ENCODE data around the gene CABP1.

CABP1 gene

GRCh38 chr12:120698665-120699064 is 58.2 kb downstream of the CABP1 start:
- H3K9me3 ChIP-seq (ENCODE audit: low read length): no peaks in the 10 kb centered on the region
- TF ChIP-seq EZH2 (IDR thresholded peaks at IDR 0.05; ENCODE audit: borderline replicate concordance, low read length): no peak
- H3K36me3 ChIP-seq (ENCODE audit: insufficient read depth, low read length): peaks cover 93% of the 10 kb centered on the region
- H3K4me2 ChIP-seq (ENCODE audit: low read length): no peak overlapping the region
- no peak overlapping the region for H3K4me3 ChIP-seq (ENCODE audit: low read depth, low read length, poor library complexity, severe bottlenecking)
- H3K27me3 ChIP-seq (ENCODE audit: insufficient read depth, low read length): no peaks in the 10 kb centered on the region
- no peak overlapping the region for H3K27ac ChIP-seq (ENCODE audit: low read depth, low read length, poor library complexity, severe bottlenecking)
- no peak overlapping the region for H3K9ac ChIP-seq (ENCODE audit: low read length)
- H2AFZ ChIP-seq (ENCODE audit: low read length): no peak overlapping the region
- no peaks in the 10 kb centered on the region for H3K79me2 ChIP-seq (ENCODE audit: insufficient read depth, low read length)
- H4K20me1 ChIP-seq (ENCODE audit: insufficient read depth, low read length): no peaks in the 10 kb centered on the region
- H3K4me1 ChIP-seq (ENCODE audit: insufficient read depth, low read length, severe bottlenecking): no peaks in the 10 kb centered on the region
- no peaks in the 10 kb centered on the region for H3F3A ChIP-seq (ENCODE audit: insufficient read depth, low read length)
- no peaks in the 10 kb centered on the region for H3K9me2 ChIP-seq (ENCODE audit: low read depth, low read length)

DNA sequence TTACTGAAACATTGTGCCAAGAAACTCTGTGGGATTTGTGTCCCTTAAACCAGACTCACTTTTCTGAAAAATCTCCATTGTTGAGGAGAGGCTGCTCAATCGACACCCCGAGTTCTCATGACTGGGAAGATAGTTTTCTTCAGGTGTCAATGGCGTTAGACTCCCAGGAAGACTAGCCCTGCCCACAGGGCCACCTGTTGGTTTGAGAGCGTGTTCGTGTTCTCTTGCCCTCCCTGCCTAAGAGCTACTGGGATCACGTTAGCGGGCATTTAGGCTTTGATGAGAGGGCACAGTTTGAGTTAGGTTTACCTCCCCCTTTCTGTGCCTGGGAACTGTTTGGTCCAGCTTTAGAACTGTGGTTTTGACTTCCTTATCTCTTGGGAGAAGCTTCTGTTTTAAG is 59.1 kb downstream of the CABP1 start:
- Histone ChIP-seq H3K9me3 (ENCODE audit: low read length) (no peaks in the 10 kb centered on the region), H3K36me3 (ENCODE audit: insufficient read depth, low read length) (peaks cover 84% of the 10 kb centered on the region), H3F3A (ENCODE audit: insufficient read depth, low read length) (no peaks in the 10 kb centered on the region), H3K79me2 (ENCODE audit: insufficient read depth, low read length) (no peaks in the 10 kb centered on the region), H3K4me3 (ENCODE audit: low read depth, low read length, poor library complexity, severe bottlenecking) (no peak overlapping the region), H3K4me1 (ENCODE audit: insufficient read depth, low read length, severe bottlenecking) (no peaks in the 10 kb centered on the region), H3K4me2 (ENCODE audit: low read length) (no peak overlapping the region), H3K9ac (ENCODE audit: low read length) (no peak overlapping the region), H4K20me1 (ENCODE audit: insufficient read depth, low read length) (no peaks in the 10 kb centered on the region), H2AFZ (ENCODE audit: low read length) (no peak overlapping the region), H3K27me3 (ENCODE audit: insufficient read depth, low read length) (no peaks in the 10 kb centered on the region), H3K9me2 (ENCODE audit: low read depth, low read length) (no peaks in the 10 kb centered on the region), H3K27ac (ENCODE audit: low read depth, low read length, poor library complexity, severe bottlenecking) (no peak overlapping the region)
- no peak for TF ChIP-seq EZH2 (IDR thresholded peaks at IDR 0.05; ENCODE audit: borderline replicate concordance, low read length)
- TF ChIP-seq, protein P1, sequence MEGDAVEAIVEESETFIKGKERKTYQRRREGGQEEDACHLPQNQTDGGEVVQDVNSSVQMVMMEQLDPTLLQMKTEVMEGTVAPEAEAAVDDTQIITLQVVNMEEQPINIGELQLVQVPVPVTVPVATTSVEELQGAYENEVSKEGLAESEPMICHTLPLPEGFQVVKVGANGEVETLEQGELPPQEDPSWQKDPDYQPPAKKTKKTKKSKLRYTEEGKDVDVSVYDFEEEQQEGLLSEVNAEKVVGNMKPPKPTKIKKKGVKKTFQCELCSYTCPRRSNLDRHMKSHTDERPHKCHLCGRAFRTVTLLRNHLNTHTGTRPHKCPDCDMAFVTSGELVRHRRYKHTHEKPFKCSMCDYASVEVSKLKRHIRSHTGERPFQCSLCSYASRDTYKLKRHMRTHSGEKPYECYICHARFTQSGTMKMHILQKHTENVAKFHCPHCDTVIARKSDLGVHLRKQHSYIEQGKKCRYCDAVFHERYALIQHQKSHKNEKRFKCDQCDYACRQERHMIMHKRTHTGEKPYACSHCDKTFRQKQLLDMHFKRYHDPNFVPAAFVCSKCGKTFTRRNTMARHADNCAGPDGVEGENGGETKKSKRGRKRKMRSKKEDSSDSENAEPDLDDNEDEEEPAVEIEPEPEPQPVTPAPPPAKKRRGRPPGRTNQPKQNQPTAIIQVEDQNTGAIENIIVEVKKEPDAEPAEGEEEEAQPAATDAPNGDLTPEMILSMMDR (IDR thresholded peaks at IDR 0.05; ENCODE audit: low read length): no peak

GRCh38 chr12:120700886-120701285 is 60.5 kb downstream of the CABP1 start:
- Histone ChIP-seq H3K4me3 (ENCODE audit: low read depth, low read length, poor library complexity, severe bottlenecking) (no peak overlapping the region), H3K27ac (ENCODE audit: low read depth, low read length, poor library complexity, severe bottlenecking) (no peak overlapping the region), H2AFZ (ENCODE audit: low read length) (no peak overlapping the region), H3K9me3 (ENCODE audit: low read length) (no peaks in the 10 kb centered on the region), H3K79me2 (ENCODE audit: insufficient read depth, low read length) (no peaks in the 10 kb centered on the region), H3F3A (ENCODE audit: insufficient read depth, low read length) (no peaks in the 10 kb centered on the region), H3K27me3 (ENCODE audit: insufficient read depth, low read length) (no peaks in the 10 kb centered on the region), H4K20me1 (ENCODE audit: insufficient read depth, low read length) (no peaks in the 10 kb centered on the region), H3K4me1 (ENCODE audit: insufficient read depth, low read length, severe bottlenecking) (no peaks in the 10 kb centered on the region), H3K4me2 (ENCODE audit: low read length) (no peak overlapping the region), H3K9ac (ENCODE audit: low read length) (no peak overlapping the region), H3K9me2 (ENCODE audit: low read depth, low read length) (no peaks in the 10 kb centered on the region), H3K36me3 (ENCODE audit: insufficient read depth, low read length) (peaks cover 75% of the 10 kb centered on the region)
- TF ChIP-seq EZH2 (IDR thresholded peaks at IDR 0.05; ENCODE audit: borderline replicate concordance, low read length): no peak
- TF ChIP-seq, protein P1 (IDR thresholded peaks at IDR 0.05; ENCODE audit: low read length): no peak

GRCh38 chr12:120702637-120703036 is 62.2 kb downstream of the CABP1 start:
- H3K27me3 ChIP-seq (ENCODE audit: insufficient read depth, low read length): no peaks in the 10 kb centered on the region
- H3K4me3 ChIP-seq (ENCODE audit: low read depth, low read length, poor library complexity, severe bottlenecking): no peak overlapping the region
- no peaks in the 10 kb centered on the region for H3F3A ChIP-seq (ENCODE audit: insufficient read depth, low read length)
- H3K79me2 ChIP-seq (ENCODE audit: insufficient read depth, low read length): no peaks in the 10 kb centered on the region
- H3K4me2 ChIP-seq (ENCODE audit: low read length): no peak overlapping the region
- no peak overlapping the region for H3K9ac ChIP-seq (ENCODE audit: low read length)
- H3K27ac ChIP-seq (ENCODE audit: low read depth, low read length, poor library complexity, severe bottlenecking): no peak overlapping the region
- no peaks in the 10 kb centered on the region for H3K9me3 ChIP-seq (ENCODE audit: low read length)
- H3K4me1 ChIP-seq (ENCODE audit: insufficient read depth, low read length, severe bottlenecking): no peaks in the 10 kb centered on the region
- no peak overlapping the region for H2AFZ ChIP-seq (ENCODE audit: low read length)
- TF ChIP-seq, protein P1 (IDR thresholded peaks at IDR 0.05; ENCODE audit: low read length): no peak
- TF ChIP-seq EZH2 (IDR thresholded peaks at IDR 0.05; ENCODE audit: borderline replicate concordance, low read length): no peak
- no peaks in the 10 kb centered on the region for H3K9me2 ChIP-seq (ENCODE audit: low read depth, low read length)
- H3K36me3 ChIP-seq (ENCODE audit: insufficient read depth, low read length): peaks cover 57% of the 10 kb centered on the region
- no peaks in the 10 kb centered on the region for H4K20me1 ChIP-seq (ENCODE audit: insufficient read depth, low read length)

All from OCI-LY1 (cell line).